ENCODE results near the gene ZC3H18.
A peak's percentile ranks its signal among the peaks of the same experiment; 100 is the strongest.
"Not testable (repeated sequence)": the region's sequence is repeated elsewhere in the genome, so short reads cannot be mapped to it uniquely, and the experiment has no call there.

The ZC3H18 gene

GRCh38 chr16:88651989-88652761, 82.0 kb downstream of the ZC3H18 start:
- DNase-seq (ENCODE audit: low spot score) (no peak), FAIRE-seq (no peak)

GRCh38 chr16:88652762-88653063, 82.5 kb downstream of the ZC3H18 start:
- DNase-seq (ENCODE audit: low spot score) (no peak), FAIRE-seq (no peak)

DNA sequence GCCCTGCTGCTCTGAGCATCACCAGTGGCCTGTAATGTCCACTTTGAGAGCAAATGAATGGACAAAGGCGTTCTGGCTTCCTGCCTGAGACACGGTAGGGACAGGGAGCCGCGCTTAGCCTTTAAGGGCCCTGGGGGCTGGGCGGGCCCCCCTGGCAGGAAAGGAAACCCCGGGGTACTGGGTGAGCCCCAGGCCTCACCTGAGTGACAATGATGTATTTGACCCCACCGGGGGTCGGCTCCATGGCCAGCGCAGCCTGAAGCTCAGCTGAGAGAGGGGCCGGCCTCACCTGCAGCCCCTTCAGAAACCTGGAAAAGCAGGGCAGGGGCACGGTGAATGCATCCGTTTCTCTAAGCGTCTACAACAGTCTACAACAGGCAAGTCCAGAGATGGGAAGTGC, 82.9 kb downstream of the ZC3H18 start:
- no peak for DNase-seq (ENCODE audit: low spot score)
- no peak for FAIRE-seq

DNA sequence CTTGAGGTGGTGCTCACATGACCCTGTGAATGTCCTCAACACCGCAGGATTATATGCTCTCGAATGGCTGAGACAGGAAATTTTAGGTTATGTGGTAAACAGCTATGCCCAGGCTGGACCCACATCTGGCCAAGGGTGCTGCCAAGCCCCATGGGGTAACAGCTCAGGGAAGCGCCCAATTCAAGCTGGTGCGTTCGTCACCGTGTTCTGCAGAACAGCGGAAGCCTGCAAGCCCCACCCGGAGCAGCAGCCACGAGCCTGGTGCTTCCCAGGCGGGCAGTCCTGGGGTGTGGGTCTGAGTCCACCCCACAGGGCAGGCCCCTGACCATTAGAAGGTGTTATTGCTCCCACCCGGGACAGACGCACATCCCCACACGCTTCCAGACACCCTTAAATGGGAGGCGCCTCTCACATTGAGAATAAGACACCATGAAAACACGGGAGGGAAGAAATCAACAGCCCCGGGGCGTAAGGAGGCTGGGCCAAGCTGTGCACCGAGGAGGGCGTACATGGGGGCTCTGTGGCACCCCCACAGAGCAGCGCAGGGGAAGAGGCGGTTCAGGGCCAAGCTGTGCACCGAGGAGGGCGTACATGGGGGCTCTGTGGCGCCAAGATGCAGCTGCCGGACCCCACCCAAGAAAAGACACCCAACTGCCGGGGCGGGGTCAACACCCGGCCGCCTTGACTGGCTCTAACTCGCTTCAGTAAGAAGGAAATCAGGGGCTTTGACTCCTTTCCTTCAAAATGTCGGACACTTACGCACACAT, 83.6 kb downstream of the ZC3H18 start:
- FAIRE-seq (no peak), DNase-seq (ENCODE audit: low spot score) (no peak)

- FAIRE-seq (no peak), DNase-seq (ENCODE audit: low spot score) (no peak)
These were observed 84.3 kb downstream of the ZC3H18 start for GRCh38 chr16:88654363-88655052.

DNA sequence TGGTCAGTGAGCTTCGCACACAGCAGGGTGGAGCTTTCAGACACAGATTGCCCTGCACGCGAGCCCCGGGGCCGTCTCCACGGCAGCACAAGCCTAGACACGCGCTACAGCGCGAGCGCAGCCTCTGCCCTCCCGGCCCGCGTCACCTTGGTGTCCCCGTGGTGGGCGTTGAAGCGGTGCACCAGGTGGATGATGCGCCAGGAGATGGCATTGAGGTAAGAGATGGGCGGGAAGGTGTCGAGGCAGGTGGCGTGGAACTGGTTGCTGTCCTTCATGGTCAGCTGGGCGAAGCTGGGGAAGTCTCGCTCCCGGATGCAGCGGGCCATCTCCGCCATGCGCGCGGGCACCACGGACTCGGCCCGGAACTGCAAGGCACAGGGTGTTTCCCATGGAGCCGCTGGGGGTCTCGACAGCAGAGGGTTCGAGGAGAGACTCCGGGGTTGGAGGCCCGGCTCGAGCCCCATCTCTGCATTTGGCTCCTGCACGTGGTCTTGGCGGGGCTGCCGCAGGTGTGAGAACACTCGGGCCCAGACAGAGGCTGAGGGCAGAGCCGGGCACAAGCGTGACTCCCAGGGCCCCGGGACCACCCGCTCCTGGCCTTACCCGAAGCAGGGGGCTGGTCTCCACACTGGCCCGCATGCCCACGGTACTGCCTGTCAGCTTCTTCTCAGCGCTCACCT, 85.0 kb downstream of the ZC3H18 start:
- FAIRE-seq, result no peak
- no peak for DNase-seq (ENCODE audit: low spot score)

- DNase-seq (ENCODE audit: low spot score), result no peak
- no peak for FAIRE-seq
These were observed 85.6 kb downstream of the ZC3H18 start for GRCh38 chr16:88655733-88656281.

- no peak for DNase-seq (ENCODE audit: low spot score)
- no peak for FAIRE-seq
These were observed 86.2 kb downstream of the ZC3H18 start for GRCh38 chr16:88656291-88656980.

- no peak for DNase-seq (ENCODE audit: low spot score)
- FAIRE-seq, result no peak
These were observed 87.2 kb downstream of the ZC3H18 start for GRCh38 chr16:88657371-88657770.

GRCh38 chr16:88658714-88659113, 88.5 kb downstream of the ZC3H18 start:
- DNase-seq (ENCODE audit: low spot score) (no peak), FAIRE-seq (no peak)

- FAIRE-seq, result no peak
- no peak for DNase-seq (ENCODE audit: low spot score)
These were observed 89.0 kb downstream of the ZC3H18 start for GRCh38 chr16:88659160-88659559.

DNA sequence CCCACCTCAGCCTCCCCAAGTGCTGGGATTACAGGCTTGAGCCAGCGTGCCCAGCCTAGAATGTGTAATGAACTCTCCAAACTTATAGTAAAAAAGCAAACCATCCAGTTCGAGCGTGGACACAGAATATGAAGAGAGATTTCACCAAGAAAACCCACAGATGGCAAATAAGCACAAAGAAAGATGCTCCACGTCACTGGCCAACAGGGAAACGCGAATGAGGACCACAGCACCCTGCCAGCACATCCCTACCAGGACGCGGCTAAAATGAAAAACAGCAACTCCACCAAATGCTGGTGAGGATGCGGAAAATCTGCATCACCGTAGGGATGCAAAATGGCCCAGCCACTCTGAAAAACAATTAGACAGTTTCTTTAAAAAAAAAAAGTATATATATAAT, 91.3 kb downstream of the ZC3H18 start:
- DNase-seq (ENCODE audit: low spot score) (no peak), FAIRE-seq (no peak)

DNA sequence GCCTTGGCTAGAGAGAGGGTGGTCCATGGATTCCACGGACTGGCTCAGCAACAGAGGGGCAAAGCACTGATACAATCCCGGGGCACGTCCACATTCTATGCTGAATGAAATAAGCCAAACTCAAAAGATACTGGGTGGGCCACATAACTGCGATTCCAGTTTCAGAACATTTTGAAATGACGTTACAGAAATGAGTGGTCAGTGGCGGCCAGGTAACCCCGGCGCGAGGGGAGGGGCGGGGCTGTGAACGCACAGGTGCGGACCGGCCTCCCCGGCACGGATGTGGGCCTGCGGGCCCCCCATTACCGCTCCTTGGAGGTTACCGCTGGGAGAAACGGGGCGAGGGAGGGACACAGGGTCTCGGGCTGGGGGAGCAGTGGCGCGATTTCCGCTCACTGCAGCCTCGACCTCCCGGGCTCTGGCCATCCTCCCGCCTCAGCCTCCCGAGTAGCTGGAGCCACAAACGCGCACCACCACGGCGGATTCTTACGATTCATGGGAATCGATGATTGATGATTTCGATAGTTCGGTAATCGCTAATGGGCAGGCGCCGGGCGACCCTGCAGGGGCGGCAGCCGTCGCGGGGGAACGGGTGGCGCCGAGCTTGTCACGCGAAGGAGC, 92.1 kb downstream of the ZC3H18 start:
- no peak for FAIRE-seq

DNA sequence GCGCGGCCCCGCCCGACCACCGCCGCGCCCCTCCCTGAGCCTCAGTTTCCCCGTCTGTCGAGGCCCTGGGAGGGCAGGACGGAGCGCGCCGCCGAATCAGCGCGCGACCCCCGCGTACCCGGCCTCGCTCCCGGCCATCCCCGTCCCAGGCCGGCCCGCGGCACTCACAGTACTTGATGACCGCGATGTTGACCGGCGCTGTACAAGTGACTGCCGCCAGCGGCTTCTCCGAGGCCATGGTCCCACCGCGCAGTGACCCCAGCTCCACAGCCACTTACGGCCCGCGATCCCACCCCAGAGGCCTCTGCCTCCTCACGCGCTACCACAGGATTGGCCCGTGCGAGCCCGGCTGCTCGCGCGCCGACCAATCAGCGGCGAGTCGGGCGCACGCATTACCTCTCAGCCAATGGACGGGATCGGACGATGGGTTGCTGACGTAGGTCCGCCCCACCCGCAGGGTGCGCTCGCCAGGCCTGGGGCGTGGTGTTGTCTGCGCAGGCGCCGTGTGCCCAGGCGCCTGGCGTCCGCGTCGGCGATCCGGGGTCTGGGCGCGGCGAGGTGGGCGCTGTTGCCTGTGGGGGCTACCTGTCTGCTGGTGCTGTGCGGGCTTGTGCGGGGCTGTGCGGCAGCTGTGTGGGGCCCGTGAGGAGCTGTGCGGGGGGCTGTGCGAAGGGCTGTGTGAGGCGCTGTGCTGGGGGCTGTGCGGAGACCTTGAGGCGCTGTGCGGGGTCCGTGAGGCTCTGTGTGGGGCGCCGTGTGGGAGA, 92.8 kb downstream of the ZC3H18 start, which contains the start of gene MVD:
TSS of gene MVD (minus strand) at position 249 of the 764 bp plus-strand sequence. CDS start at position 238, 11 bp downstream.
- peak; percentile 100 for DNase-seq (ENCODE audit: low spot score)

More for the DNA sequence above, 92.1 kb downstream of the ZC3H18 start:
- DNase-seq (ENCODE audit: low spot score), result no peak

GRCh38 chr16:88665148-88665547, 94.9 kb downstream of the ZC3H18 start:
- no peak for FAIRE-seq

More for the DNA sequence above, 92.8 kb downstream of the ZC3H18 start, which contains the start of gene MVD:
- FAIRE-seq, result peak; percentile 81

GRCh38 chr16:88665570-88665969, 95.4 kb downstream of the ZC3H18 start:
- DNase-seq (ENCODE audit: low spot score), result no peak
- FAIRE-seq, result no peak

More at GRCh38 chr16:88665148-88665547, 94.9 kb downstream of the ZC3H18 start:
- DNase-seq (ENCODE audit: low spot score), result no peak

DNA sequence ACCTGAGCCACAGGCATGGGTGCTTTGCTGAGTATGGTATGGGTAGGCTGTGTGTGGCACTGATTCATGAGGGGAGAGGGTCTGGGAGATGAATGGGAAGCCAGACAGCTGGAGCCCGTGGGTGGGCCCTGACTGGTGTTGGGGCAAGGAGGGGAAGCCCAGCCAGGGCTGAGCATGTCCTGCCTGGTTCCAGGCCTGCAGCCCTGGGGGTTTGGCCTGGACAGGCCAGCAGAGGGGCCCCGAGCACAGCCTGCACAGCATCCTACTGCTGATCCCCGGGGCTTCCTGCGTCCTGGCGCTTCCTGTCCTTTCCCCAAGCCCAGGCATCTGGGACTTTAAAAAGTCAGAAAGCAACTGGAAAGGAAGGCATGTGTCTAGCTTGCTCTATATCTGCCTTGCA, 97.3 kb downstream of the ZC3H18 start:
- no peak for DNase-seq (ENCODE audit: low spot score)
- no peak for FAIRE-seq

DNA sequence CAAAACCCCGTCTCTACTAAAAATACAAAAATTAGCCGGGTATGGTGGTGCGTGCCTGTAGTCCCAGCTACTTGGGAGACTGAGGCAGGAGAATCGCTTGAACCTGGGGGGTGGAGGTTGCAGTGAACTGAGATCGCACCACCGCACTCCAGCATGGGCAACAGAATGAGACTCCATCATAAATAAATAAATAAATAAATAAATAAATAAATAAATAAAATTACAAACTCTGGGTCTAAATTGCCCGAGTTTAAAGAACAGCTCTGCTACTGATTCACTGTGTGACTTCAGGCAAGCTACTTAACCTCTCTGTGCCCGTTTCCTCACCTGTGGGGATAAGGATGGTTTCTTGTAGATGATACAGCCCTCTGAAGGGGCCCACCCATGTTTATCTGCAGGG, 99.3 kb downstream of the ZC3H18 start:
- FAIRE-seq; DNase-seq (ENCODE audit: low spot score): not testable (repeated sequence)

DNA sequence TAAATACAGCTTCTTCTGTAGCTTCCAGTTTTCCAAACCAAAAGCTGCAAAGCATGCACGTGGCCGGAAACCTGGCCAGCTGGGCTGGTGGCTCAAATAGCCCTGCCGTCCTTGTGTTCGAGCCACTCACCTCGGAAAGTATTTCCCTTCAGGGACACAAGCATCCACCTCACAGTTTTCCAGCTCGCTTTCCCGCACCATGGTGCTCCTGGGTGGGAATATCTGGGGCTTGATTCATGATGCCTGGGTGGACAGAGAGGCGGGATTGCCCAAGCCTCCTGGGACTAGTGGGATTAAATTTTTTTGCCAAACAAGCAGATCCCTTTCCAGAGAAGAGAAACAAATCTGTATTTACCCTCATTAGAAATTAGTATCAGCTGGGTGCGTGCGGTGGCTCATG, 99.8 kb downstream of the ZC3H18 start:
- DNase-seq (ENCODE audit: low spot score) (no peak), FAIRE-seq (no peak)

Measured in urothelium cell line (cell line).